ENCODE measurements around the gene ASB8.

- TF ChIP-seq CSDC2 (CRISPR knock-in tag; IDR thresholded peaks at IDR 0.05) (no peak), ZNF565 (CRISPR knock-in tag; conservative IDR thresholded peaks at IDR 0.05; ENCODE audit: low read depth) (no peak), ZNF70 (CRISPR knock-in tag; IDR thresholded peaks at IDR 0.05) (no peak), ARNTL (CRISPR knock-in tag; IDR thresholded peaks at IDR 0.05; ENCODE audit: borderline replicate concordance, low read depth) (no peak), PPARA (CRISPR knock-in tag; IDR thresholded peaks at IDR 0.05; ENCODE audit: borderline replicate concordance) (no peak), ISL1 (CRISPR knock-in tag; IDR thresholded peaks at IDR 0.05) (peak; percentile 92), SNAI2 (CRISPR knock-in tag; IDR thresholded peaks at IDR 0.05) (no peak), RARB (CRISPR knock-in tag; IDR thresholded peaks at IDR 0.05) (no peak), CREB5 (CRISPR knock-in tag; IDR thresholded peaks at IDR 0.05; ENCODE audit: low read depth) (no peak), ZFP3 (CRISPR knock-in tag; IDR thresholded peaks at IDR 0.05) (no peak), ZNF8 (CRISPR knock-in tag; IDR thresholded peaks at IDR 0.05) (no peak), BACH2 (CRISPR knock-in tag; IDR thresholded peaks at IDR 0.05; ENCODE audit: borderline replicate concordance) (no peak)
- TF ChIP-seq, protein P1, sequence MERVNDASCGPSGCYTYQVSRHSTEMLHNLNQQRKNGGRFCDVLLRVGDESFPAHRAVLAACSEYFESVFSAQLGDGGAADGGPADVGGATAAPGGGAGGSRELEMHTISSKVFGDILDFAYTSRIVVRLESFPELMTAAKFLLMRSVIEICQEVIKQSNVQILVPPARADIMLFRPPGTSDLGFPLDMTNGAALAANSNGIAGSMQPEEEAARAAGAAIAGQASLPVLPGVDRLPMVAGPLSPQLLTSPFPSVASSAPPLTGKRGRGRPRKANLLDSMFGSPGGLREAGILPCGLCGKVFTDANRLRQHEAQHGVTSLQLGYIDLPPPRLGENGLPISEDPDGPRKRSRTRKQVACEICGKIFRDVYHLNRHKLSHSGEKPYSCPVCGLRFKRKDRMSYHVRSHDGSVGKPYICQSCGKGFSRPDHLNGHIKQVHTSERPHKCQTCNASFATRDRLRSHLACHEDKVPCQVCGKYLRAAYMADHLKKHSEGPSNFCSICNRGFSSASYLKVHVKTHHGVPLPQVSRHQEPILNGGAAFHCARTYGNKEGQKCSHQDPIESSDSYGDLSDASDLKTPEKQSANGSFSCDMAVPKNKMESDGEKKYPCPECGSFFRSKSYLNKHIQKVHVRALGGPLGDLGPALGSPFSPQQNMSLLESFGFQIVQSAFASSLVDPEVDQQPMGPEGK (CRISPR knock-in tag; IDR thresholded peaks at IDR 0.05; ENCODE audit: borderline replicate concordance): 0 out of 2 replicates have a peak, but pooled peaks have one; percentile 16
- TF ChIP-seq, protein P2, sequence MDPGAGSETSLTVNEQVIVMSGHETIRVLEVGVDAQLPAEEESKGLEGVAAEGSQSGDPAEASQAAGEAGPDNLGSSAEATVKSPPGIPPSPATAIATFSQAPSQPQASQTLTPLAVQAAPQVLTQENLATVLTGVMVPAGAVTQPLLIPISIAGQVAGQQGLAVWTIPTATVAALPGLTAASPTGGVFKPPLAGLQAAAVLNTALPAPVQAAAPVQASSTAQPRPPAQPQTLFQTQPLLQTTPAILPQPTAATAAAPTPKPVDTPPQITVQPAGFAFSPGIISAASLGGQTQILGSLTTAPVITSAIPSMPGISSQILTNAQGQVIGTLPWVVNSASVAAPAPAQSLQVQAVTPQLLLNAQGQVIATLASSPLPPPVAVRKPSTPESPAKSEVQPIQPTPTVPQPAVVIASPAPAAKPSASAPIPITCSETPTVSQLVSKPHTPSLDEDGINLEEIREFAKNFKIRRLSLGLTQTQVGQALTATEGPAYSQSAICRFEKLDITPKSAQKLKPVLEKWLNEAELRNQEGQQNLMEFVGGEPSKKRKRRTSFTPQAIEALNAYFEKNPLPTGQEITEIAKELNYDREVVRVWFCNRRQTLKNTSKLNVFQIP (CRISPR knock-in tag; IDR thresholded peaks at IDR 0.05; ENCODE audit: borderline replicate concordance, low read depth): no peak
These were observed 37.5 kb upstream of the ASB8 start for GRCh38 chr12:48194799-48195201.
